ENCODE measurements around the gene PPM1A. TPM values are rescaled to one million over a fixed set of nuclear protein-coding genes. Genes with fewer than 3 reads are reported as not detected.

PPM1A gene
- total RNA-seq, 1 donor from 2014 or later, result 38.0 TPM

GRCh38 chr14:60266021-60266937 is 17.3 kb downstream of the PPM1A start:
- Mint-ChIP-seq H3K27me3 (ENCODE audit: unreplicated experiment) (no peaks in the 10 kb centered on the region), H3K27ac (ENCODE audit: unreplicated experiment) (no peak overlapping the region), H3K9me3 (ENCODE audit: unreplicated experiment) (no peaks in the 10 kb centered on the region), H3K4me1 (ENCODE audit: unreplicated experiment) (no peaks in the 10 kb centered on the region), H3K36me3 (ENCODE audit: low read depth, unreplicated experiment) (no peaks in the 10 kb centered on the region), H3K4me3 (ENCODE audit: unreplicated experiment) (no peak overlapping the region)
- TF ChIP-seq CTCF (IDR thresholded peaks at IDR 0.05; ENCODE audit: unreplicated experiment), result peak; percentile 76
- DNase-seq (ENCODE audit: low spot score), result peak; percentile 44

GRCh38 chr14:60272177-60272576 is 23.2 kb downstream of the PPM1A start:
- no peak overlapping the region for H3K4me3 Mint-ChIP-seq (ENCODE audit: unreplicated experiment)
- H3K36me3 Mint-ChIP-seq (ENCODE audit: low read depth, unreplicated experiment), result no peaks in the 10 kb centered on the region
- DNase-seq (ENCODE audit: low spot score), result no peak
- no peak overlapping the region for H3K27ac Mint-ChIP-seq (ENCODE audit: unreplicated experiment)
- H3K27me3 Mint-ChIP-seq (ENCODE audit: unreplicated experiment), result no peaks in the 10 kb centered on the region
- TF ChIP-seq CTCF (IDR thresholded peaks at IDR 0.05; ENCODE audit: unreplicated experiment), result no peak
- H3K9me3 Mint-ChIP-seq (ENCODE audit: unreplicated experiment), result no peaks in the 10 kb centered on the region
- H3K4me1 Mint-ChIP-seq (ENCODE audit: unreplicated experiment), result peaks cover 22% of the 10 kb centered on the region

- Mint-ChIP-seq H3K27ac (ENCODE audit: unreplicated experiment) (no peak overlapping the region), H3K4me3 (ENCODE audit: unreplicated experiment) (no peak overlapping the region), H3K9me3 (ENCODE audit: unreplicated experiment) (no peaks in the 10 kb centered on the region), H3K4me1 (ENCODE audit: unreplicated experiment) (peaks cover 34% of the 10 kb centered on the region), H3K36me3 (ENCODE audit: low read depth, unreplicated experiment) (no peaks in the 10 kb centered on the region), H3K27me3 (ENCODE audit: unreplicated experiment) (no peaks in the 10 kb centered on the region)
- no peak for DNase-seq (ENCODE audit: low spot score)
- no peak for TF ChIP-seq CTCF (IDR thresholded peaks at IDR 0.05; ENCODE audit: unreplicated experiment)
Observed at GRCh38 chr14:60273956-60274355, 24.9 kb downstream of the PPM1A start.

GRCh38 chr14:60274448-60274847 is 25.4 kb downstream of the PPM1A start:
- H3K4me3 Mint-ChIP-seq (ENCODE audit: unreplicated experiment), result no peak overlapping the region
- H3K36me3 Mint-ChIP-seq (ENCODE audit: low read depth, unreplicated experiment), result no peaks in the 10 kb centered on the region
- no peak for TF ChIP-seq CTCF (IDR thresholded peaks at IDR 0.05; ENCODE audit: unreplicated experiment)
- H3K4me1 Mint-ChIP-seq (ENCODE audit: unreplicated experiment), result peaks cover 36% of the 10 kb centered on the region
- H3K27ac Mint-ChIP-seq (ENCODE audit: unreplicated experiment), result no peak overlapping the region
- no peaks in the 10 kb centered on the region for H3K9me3 Mint-ChIP-seq (ENCODE audit: unreplicated experiment)
- no peaks in the 10 kb centered on the region for H3K27me3 Mint-ChIP-seq (ENCODE audit: unreplicated experiment)
- no peak for DNase-seq (ENCODE audit: low spot score)

GRCh38 chr14:60275932-60276331 is 26.9 kb downstream of the PPM1A start:
- H3K27me3 Mint-ChIP-seq (ENCODE audit: unreplicated experiment), result no peaks in the 10 kb centered on the region
- no peaks in the 10 kb centered on the region for H3K9me3 Mint-ChIP-seq (ENCODE audit: unreplicated experiment)
- H3K36me3 Mint-ChIP-seq (ENCODE audit: low read depth, unreplicated experiment), result no peaks in the 10 kb centered on the region
- H3K4me1 Mint-ChIP-seq (ENCODE audit: unreplicated experiment), result peaks cover 44% of the 10 kb centered on the region
- no peak for DNase-seq (ENCODE audit: low spot score)
- no peak overlapping the region for H3K27ac Mint-ChIP-seq (ENCODE audit: unreplicated experiment)
- H3K4me3 Mint-ChIP-seq (ENCODE audit: unreplicated experiment), result no peak overlapping the region
- TF ChIP-seq CTCF (IDR thresholded peaks at IDR 0.05; ENCODE audit: unreplicated experiment), result no peak
